Measurements from ENCODE around the gene LFNG. TPM values are rescaled to one million over a fixed set of nuclear protein-coding genes. Genes with fewer than 3 reads are reported as not detected.

LFNG gene
- total RNA-seq, 2 donors from 2014 or later, result 16.0 to 47.2 TPM

GRCh38 chr7:2512179-2512661 is 7.4 kb upstream of the LFNG start:
- Mint-ChIP-seq H3K4me3 (no peak overlapping the region), H3K4me1 (peaks cover 37% of the 10 kb centered on the region), H3K9me3 (no peaks in the 10 kb centered on the region), H3K36me3 (ENCODE audit: low read depth) (no peaks in the 10 kb centered on the region), H3K27me3 (ENCODE audit: insufficient read depth) (peaks cover 2% of the 10 kb centered on the region), H3K27ac (no peak overlapping the region)
- WGBS, 2 experiments (ENCODE audit: insufficient coverage in 1 of 2, insufficient read length in 1 of 2), result 84 to 96% methylated on average over 3 to 12 of the region's 12 CpGs
- peak; percentile 58 for DNase-seq
- Histone ChIP-seq H3K27me3 (ENCODE audit: control insufficient read depth, insufficient read depth, low read length, poor library complexity, severe bottlenecking) (no peaks in the 10 kb centered on the region), H3K36me3 (ENCODE audit: control insufficient read depth, insufficient read depth, low read length) (no peaks in the 10 kb centered on the region), H3K9ac (ENCODE audit: extremely low read depth, low read length, poor library complexity, severe bottlenecking) (no peak overlapping the region), H3K4me1 (ENCODE audit: control insufficient read depth, insufficient read depth, low read length) (peaks cover 15% of the 10 kb centered on the region), H3K4me3 (ENCODE audit: low read length) (no peak overlapping the region), H3K9me3 (ENCODE audit: control insufficient read depth, low read length) (no peaks in the 10 kb centered on the region), H3K27ac (ENCODE audit: low read depth, low read length) (no peak overlapping the region)
- TF ChIP-seq CTCF (conservative IDR thresholded peaks at IDR 0.05), result no peak

GRCh38 chr7:2512713-2513112 is 6.9 kb upstream of the LFNG start:
- Histone ChIP-seq H3K36me3 (ENCODE audit: control insufficient read depth, insufficient read depth, low read length) (no peaks in the 10 kb centered on the region), H3K9me3 (ENCODE audit: control insufficient read depth, low read length) (no peaks in the 10 kb centered on the region), H3K9ac (ENCODE audit: extremely low read depth, low read length, poor library complexity, severe bottlenecking) (no peak overlapping the region), H3K4me1 (ENCODE audit: control insufficient read depth, insufficient read depth, low read length) (peaks cover 15% of the 10 kb centered on the region), H3K27me3 (ENCODE audit: control insufficient read depth, insufficient read depth, low read length, poor library complexity, severe bottlenecking) (peaks cover 3% of the 10 kb centered on the region), H3K27ac (ENCODE audit: low read depth, low read length) (no peak overlapping the region), H3K4me3 (ENCODE audit: low read length) (no peak overlapping the region)
- no peak for DNase-seq
- no peak overlapping the region for H3K4me3 Mint-ChIP-seq
- no peaks in the 10 kb centered on the region for H3K9me3 Mint-ChIP-seq
- 90 to 94% methylated on average over 3 of the region's 3 CpGs for WGBS, 2 experiments (ENCODE audit: insufficient coverage in 1 of 2, insufficient read length in 1 of 2)
- peak overlapping the region; percentile 26 for H3K27ac Mint-ChIP-seq
- H3K27me3 Mint-ChIP-seq (ENCODE audit: insufficient read depth), result peaks cover 5% of the 10 kb centered on the region
- peaks cover 41% of the 10 kb centered on the region for H3K4me1 Mint-ChIP-seq
- H3K36me3 Mint-ChIP-seq (ENCODE audit: low read depth), result no peaks in the 10 kb centered on the region
- TF ChIP-seq CTCF (conservative IDR thresholded peaks at IDR 0.05), result no peak

GRCh38 chr7:2513702-2514101 is 5.9 kb upstream of the LFNG start:
- Mint-ChIP-seq H3K4me3 (no peak overlapping the region), H3K36me3 (ENCODE audit: low read depth) (no peaks in the 10 kb centered on the region), H3K4me1 (peaks cover 48% of the 10 kb centered on the region), H3K27ac (no peak overlapping the region), H3K9me3 (no peaks in the 10 kb centered on the region), H3K27me3 (ENCODE audit: insufficient read depth) (peaks cover 14% of the 10 kb centered on the region)
- H3K27ac ChIP-seq (ENCODE audit: low read depth, low read length), result no peak overlapping the region
- no peaks in the 10 kb centered on the region for H3K36me3 ChIP-seq (ENCODE audit: control insufficient read depth, insufficient read depth, low read length)
- no peak for TF ChIP-seq CTCF (conservative IDR thresholded peaks at IDR 0.05)
- peaks cover 12% of the 10 kb centered on the region for H3K27me3 ChIP-seq (ENCODE audit: control insufficient read depth, insufficient read depth, low read length, poor library complexity, severe bottlenecking)
- 91 to 100% methylated on average over 6 to 7 of the region's 7 CpGs for WGBS, 2 experiments (ENCODE audit: insufficient coverage in 1 of 2, insufficient read length in 1 of 2)
- no peak overlapping the region for H3K4me3 ChIP-seq (ENCODE audit: low read length)
- peaks cover 15% of the 10 kb centered on the region for H3K4me1 ChIP-seq (ENCODE audit: control insufficient read depth, insufficient read depth, low read length)
- no peak for DNase-seq
- H3K9me3 ChIP-seq (ENCODE audit: control insufficient read depth, low read length), result no peaks in the 10 kb centered on the region
- no peak overlapping the region for H3K9ac ChIP-seq (ENCODE audit: extremely low read depth, low read length, poor library complexity, severe bottlenecking)

All from endodermal cell (in vitro differentiated cells).